Left ventricle myocardium inferior (tissue), 1 donor: Measurements from ENCODE around the gene PCK1. TPM values are rescaled to one million over a fixed set of nuclear protein-coding genes. Genes with fewer than 3 reads are reported as not detected.

Source experiments
- DNase-seq: peaks from one replicate; pipeline ENCODE4 v3.0.0-alpha.2; 2020
- H3K27ac ChIP-seq: fragments of 200-600 bp; replicated peaks from 2 replicates; pipeline ENCODE4 v1.8.0; 2021
- H3K27me3 ChIP-seq: fragments of 200-600 bp; 2 replicates; pipeline ENCODE4 v1.8.0; 2021; ENCODE audit warnings: low read depth
- H3K36me3 ChIP-seq: fragments of 200-600 bp; 2 replicates; pipeline ENCODE4 v1.8.0; 2021
- H3K4me1 ChIP-seq: fragments of 200-600 bp; 2 replicates; pipeline ENCODE4 v1.8.0; 2021
- H3K4me3 ChIP-seq: fragments of 200-600 bp; 2 replicates; pipeline ENCODE4 v1.8.0; 2021; ENCODE audit warnings: mild to moderate bottlenecking, moderate library complexity
- H3K9me3 ChIP-seq: fragments of 200-600 bp; replicated peaks from 2 replicates; pipeline ENCODE4 v1.8.0; 2021
- CTCF ChIP-seq: fragments of 200-600 bp; IDR thresholded peaks from 2 replicates; pipeline ENCODE4 v1.8.0; 2021; ENCODE audit warnings: antibody characterized with exemption, mild to moderate bottlenecking, borderline replicate concordance
- intact Hi-C: fragments of 100-400 bp; cut with micrococcal nuclease; formaldehyde crosslinking; loops from one replicate; pipeline ENCODE4 v1.11.0; 2022
- total RNA-seq: library from RNA; stranded (reverse); fragmentation: NEBNext Ultra II Directional; extraction: Animal tissue kit (Norgen Biotek cat#: 25700); gene quantifications from one replicate; pipeline ENCODE4 v1.2.1, GENCODE V29; 2021
- donor health status: DM: no; HTN: yes; CAD: no; lungs with severe emphysema.

PCK1 gene
- total RNA-seq, 1 donor from 2014 or later = 0.25 TPM

DNA sequence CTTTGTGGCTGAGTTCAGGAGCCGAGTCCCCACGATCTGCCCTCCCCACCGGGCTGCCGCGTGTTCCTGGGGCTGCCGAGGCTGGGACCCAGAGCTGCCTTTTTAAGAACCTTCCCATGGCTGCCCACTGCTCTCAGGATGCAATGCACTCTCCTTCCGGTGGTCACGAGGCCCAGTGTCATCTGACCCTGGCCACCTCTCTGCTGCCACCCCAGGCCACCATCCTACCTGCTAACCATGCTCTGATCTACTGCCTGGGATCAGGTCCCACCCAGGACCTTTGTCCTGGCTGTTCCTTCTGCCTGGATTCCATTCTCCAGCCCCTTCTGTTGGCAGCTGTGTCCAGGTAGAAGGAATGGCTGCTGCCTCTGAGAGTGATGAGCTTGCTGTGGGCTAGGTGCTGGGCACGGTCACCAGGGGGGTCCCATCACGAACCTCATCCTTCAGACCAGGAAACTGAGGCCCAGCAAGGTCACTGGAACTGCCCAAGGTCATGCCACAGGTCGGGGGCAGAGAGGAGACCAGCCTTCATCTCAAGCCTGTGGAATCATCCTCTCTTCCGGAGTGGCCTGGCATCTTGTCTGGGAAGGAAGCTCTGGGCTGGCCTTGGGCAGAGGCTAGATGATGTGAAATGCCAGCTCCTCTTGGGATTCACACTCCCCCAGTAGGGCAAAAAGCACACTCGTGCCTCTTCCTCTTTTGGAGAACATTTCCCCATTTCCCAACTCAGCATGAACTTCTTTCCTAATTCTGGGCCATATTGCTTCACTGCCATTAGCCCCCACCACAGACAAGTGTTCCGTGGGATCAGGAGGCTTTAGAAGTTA is 20.5 kb downstream of the PCK1 start:
- Histone ChIP-seq H3K4me1 (no peaks in the 10 kb centered on the region), H3K27me3 (peaks cover 99% of the 10 kb centered on the region), H3K9me3 (no peaks in the 10 kb centered on the region), H3K4me3 (no peak overlapping the region), H3K27ac (peak overlapping the region; percentile 54), H3K36me3 (no peaks in the 10 kb centered on the region)
- no peak for DNase-seq
- TF ChIP-seq CTCF = no peak
- intact Hi-C loops = no loop called here

GRCh38 chr20:57582029-57582378 is 21.1 kb downstream of the PCK1 start:
- Histone ChIP-seq H3K4me3 (no peak overlapping the region), H3K9me3 (no peaks in the 10 kb centered on the region), H3K4me1 (no peaks in the 10 kb centered on the region), H3K27ac (peak overlapping the region; percentile 54), H3K36me3 (no peaks in the 10 kb centered on the region), H3K27me3 (peaks cover 99% of the 10 kb centered on the region)
- DNase-seq = no peak
- TF ChIP-seq CTCF = no peak
- intact Hi-C loops = no loop called here

- H3K9me3 ChIP-seq = peaks cover 5% of the 10 kb centered on the region
- peak; percentile 33 for TF ChIP-seq CTCF
- peak overlapping the region; percentile 62 for H3K27ac ChIP-seq
- H3K4me1 ChIP-seq = no peaks in the 10 kb centered on the region
- no peak for DNase-seq
- no peak overlapping the region for H3K4me3 ChIP-seq
- peaks cover 99% of the 10 kb centered on the region for H3K27me3 ChIP-seq
- no peaks in the 10 kb centered on the region for H3K36me3 ChIP-seq
- intact Hi-C loops = no loop called here
Observed at GRCh38 chr20:57582432-57583288, 21.8 kb downstream of the PCK1 start.

- H3K27ac ChIP-seq = peak overlapping the region; percentile 62
- intact Hi-C loops = no loop called here
- H3K4me3 ChIP-seq = no peak overlapping the region
- no peak for TF ChIP-seq CTCF
- no peaks in the 10 kb centered on the region for H3K36me3 ChIP-seq
- H3K9me3 ChIP-seq = peaks cover 10% of the 10 kb centered on the region
- H3K27me3 ChIP-seq = peaks cover 97% of the 10 kb centered on the region
- no peak for DNase-seq
- H3K4me1 ChIP-seq = no peaks in the 10 kb centered on the region
Observed at GRCh38 chr20:57583289-57584257, 22.7 kb downstream of the PCK1 start.

DNA sequence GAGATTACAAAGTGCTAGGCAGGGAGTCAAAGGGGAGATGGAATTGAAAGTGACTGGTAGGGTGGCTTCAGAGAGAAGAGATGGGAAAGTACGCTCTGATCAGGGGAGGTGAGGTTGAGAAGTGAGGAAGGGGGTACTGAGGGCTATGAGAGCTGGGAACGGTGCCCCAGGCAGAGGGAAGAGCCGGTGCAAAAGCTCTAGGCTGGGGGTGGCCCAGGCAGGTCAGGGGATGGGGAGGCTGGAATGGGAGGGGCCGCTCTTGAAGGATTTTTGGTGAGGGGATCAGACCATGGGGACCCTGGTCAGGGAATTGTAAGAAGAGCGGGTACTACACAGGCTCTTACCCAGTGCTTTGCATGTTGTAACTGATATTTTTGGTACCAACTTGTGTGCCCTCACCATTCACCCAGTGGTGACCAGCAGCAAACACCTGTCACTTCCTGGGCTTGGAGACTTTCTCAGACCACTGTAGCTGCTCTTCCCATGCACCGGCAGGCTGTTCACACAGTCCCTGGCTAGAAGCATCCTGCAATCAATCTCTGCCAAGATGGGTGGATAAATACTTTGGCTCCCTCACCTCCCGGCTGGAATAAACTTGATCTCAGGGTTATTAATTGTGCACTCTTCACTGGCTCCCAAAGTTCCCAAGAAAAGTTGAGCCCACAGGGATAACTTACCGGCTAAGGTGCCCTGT is 24.0 kb downstream of the PCK1 start:
- Histone ChIP-seq H3K4me3 (no peak overlapping the region), H3K27ac (no peak overlapping the region), H3K9me3 (peaks cover 10% of the 10 kb centered on the region), H3K4me1 (no peaks in the 10 kb centered on the region), H3K36me3 (no peaks in the 10 kb centered on the region), H3K27me3 (peaks cover 97% of the 10 kb centered on the region)
- no peak for TF ChIP-seq CTCF
- no peak for DNase-seq
- intact Hi-C loops = no loop called here
